Measurements from ENCODE around the gene COL23A1. TPM values are rescaled to one million over a fixed set of nuclear protein-coding genes. Genes with fewer than 3 reads are reported as not detected.

COL23A1 gene
- total RNA-seq, 1 experiment from 2014 or later = not detected

GRCh38 chr5:178293400-178293799 lies 296.8 kb downstream of the COL23A1 start:
- TF ChIP-seq, protein P1, sequence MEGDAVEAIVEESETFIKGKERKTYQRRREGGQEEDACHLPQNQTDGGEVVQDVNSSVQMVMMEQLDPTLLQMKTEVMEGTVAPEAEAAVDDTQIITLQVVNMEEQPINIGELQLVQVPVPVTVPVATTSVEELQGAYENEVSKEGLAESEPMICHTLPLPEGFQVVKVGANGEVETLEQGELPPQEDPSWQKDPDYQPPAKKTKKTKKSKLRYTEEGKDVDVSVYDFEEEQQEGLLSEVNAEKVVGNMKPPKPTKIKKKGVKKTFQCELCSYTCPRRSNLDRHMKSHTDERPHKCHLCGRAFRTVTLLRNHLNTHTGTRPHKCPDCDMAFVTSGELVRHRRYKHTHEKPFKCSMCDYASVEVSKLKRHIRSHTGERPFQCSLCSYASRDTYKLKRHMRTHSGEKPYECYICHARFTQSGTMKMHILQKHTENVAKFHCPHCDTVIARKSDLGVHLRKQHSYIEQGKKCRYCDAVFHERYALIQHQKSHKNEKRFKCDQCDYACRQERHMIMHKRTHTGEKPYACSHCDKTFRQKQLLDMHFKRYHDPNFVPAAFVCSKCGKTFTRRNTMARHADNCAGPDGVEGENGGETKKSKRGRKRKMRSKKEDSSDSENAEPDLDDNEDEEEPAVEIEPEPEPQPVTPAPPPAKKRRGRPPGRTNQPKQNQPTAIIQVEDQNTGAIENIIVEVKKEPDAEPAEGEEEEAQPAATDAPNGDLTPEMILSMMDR (conservative IDR thresholded peaks at IDR 0.05; ENCODE audit: low read depth, low read length) = no peak
- no peak for TF ChIP-seq EZH2 (IDR thresholded peaks at IDR 0.05; ENCODE audit: borderline replicate concordance, low read depth, low read length, poor library complexity, severe bottlenecking)
- POLR2A ChIA-PET (ENCODE audit: low non-redundant PET) = no interaction called here
- Histone ChIP-seq H3K36me3 (ENCODE audit: insufficient read depth, low read length, poor library complexity, severe bottlenecking) (no peaks in the 10 kb centered on the region), H3K4me3 (ENCODE audit: low read depth, low read length, poor library complexity, severe bottlenecking) (no peak overlapping the region), H3K27me3 (replicated peaks; ENCODE audit: insufficient read depth, low read depth, low read length, poor library complexity) (no peaks in the 10 kb centered on the region), H3K4me1 (ENCODE audit: insufficient read depth, low read length, poor library complexity, severe bottlenecking) (no peaks in the 10 kb centered on the region), H3K27ac (ENCODE audit: low read depth, low read length, poor library complexity, severe bottlenecking) (no peak overlapping the region), H3K9me3 (ENCODE audit: low read depth, low read length, poor library complexity, severe bottlenecking) (no peaks in the 10 kb centered on the region)
- no peak for DNase-seq (ENCODE audit: low spot score)
- no TSS peak for BruUV-seq (replicated peaks)
- intact Hi-C loops (cut with micrococcal nuclease; ENCODE audit: unreplicated experiment) = no loop called here
- CTCF ChIA-PET = no interaction called here

DNA sequence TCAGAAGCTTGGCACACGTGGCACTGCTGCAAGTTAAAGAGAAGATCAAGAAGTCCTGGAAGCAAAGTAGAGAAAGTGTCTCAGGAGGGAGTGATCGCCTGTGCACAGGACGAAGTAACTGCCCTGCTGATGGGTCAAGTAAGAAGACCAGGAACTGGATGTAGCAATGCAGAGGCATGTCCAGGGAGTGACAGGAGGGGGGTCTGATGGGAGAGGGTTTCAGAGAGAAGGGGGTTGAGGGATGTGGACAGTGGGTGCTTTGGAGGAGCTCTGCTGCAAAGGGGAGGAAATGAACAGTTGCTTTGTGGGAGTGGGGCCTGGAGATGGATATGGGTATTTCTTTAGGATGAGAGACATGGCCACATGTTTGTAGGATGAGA lies 297.4 kb downstream of the COL23A1 start:
- no peak for DNase-seq (ENCODE audit: low spot score)
- Histone ChIP-seq H3K27me3 (replicated peaks; ENCODE audit: insufficient read depth, low read depth, low read length, poor library complexity) (no peaks in the 10 kb centered on the region), H3K36me3 (ENCODE audit: insufficient read depth, low read length, poor library complexity, severe bottlenecking) (no peaks in the 10 kb centered on the region), H3K27ac (ENCODE audit: low read depth, low read length, poor library complexity, severe bottlenecking) (no peak overlapping the region), H3K4me1 (ENCODE audit: insufficient read depth, low read length, poor library complexity, severe bottlenecking) (no peaks in the 10 kb centered on the region), H3K4me3 (ENCODE audit: low read depth, low read length, poor library complexity, severe bottlenecking) (no peak overlapping the region), H3K9me3 (ENCODE audit: low read depth, low read length, poor library complexity, severe bottlenecking) (no peaks in the 10 kb centered on the region)
- TF ChIP-seq EZH2 (IDR thresholded peaks at IDR 0.05; ENCODE audit: borderline replicate concordance, low read depth, low read length, poor library complexity, severe bottlenecking) = no peak
- TF ChIP-seq, protein P1 (conservative IDR thresholded peaks at IDR 0.05; ENCODE audit: low read depth, low read length) = no peak
- CTCF ChIA-PET = no interaction called here
- intact Hi-C loops (cut with micrococcal nuclease; ENCODE audit: unreplicated experiment) = no loop called here
- POLR2A ChIA-PET (ENCODE audit: low non-redundant PET) = no interaction called here
- BruUV-seq (replicated peaks) = no TSS peak

- no peaks in the 10 kb centered on the region for H3K4me1 ChIP-seq (ENCODE audit: insufficient read depth, low read length, poor library complexity, severe bottlenecking)
- H3K36me3 ChIP-seq (ENCODE audit: insufficient read depth, low read length, poor library complexity, severe bottlenecking) = no peaks in the 10 kb centered on the region
- DNase-seq (ENCODE audit: low spot score) = no peak
- no peak for TF ChIP-seq EZH2 (IDR thresholded peaks at IDR 0.05; ENCODE audit: borderline replicate concordance, low read depth, low read length, poor library complexity, severe bottlenecking)
- TF ChIP-seq, protein P1 (conservative IDR thresholded peaks at IDR 0.05; ENCODE audit: low read depth, low read length) = no peak
- BruUV-seq (replicated peaks) = no TSS peak
- no peaks in the 10 kb centered on the region for H3K27me3 ChIP-seq (replicated peaks; ENCODE audit: insufficient read depth, low read depth, low read length, poor library complexity)
- intact Hi-C loops (cut with micrococcal nuclease; ENCODE audit: unreplicated experiment) = no loop called here
- CTCF ChIA-PET = no interaction called here
- no peaks in the 10 kb centered on the region for H3K9me3 ChIP-seq (ENCODE audit: low read depth, low read length, poor library complexity, severe bottlenecking)
- POLR2A ChIA-PET (ENCODE audit: low non-redundant PET) = no interaction called here
- no peak overlapping the region for H3K4me3 ChIP-seq (ENCODE audit: low read depth, low read length, poor library complexity, severe bottlenecking)
- H3K27ac ChIP-seq (ENCODE audit: low read depth, low read length, poor library complexity, severe bottlenecking) = no peak overlapping the region
Measured at GRCh38 chr5:178291969-178292825, 298.0 kb downstream of the COL23A1 start.
